NB4 (cell line): ENCODE data around the gene SSBP3.

Experiments
- DNase-seq: peaks from one replicate; pipeline ENCODE4 v3.0.0; 2010; ENCODE audit warnings: low read depth
- H3K4me3 ChIP-seq: one replicate; pipeline ENCODE4 v1.5.1; 2011; ENCODE audit warnings: mild to moderate bottlenecking, low read depth, low read length, moderate library complexity
- MYC ChIP-seq: IDR thresholded peaks from 2 replicates; pipeline ENCODE4 v1.6.1; 2011; ENCODE audit warnings: low read depth, low read length
- POLR2A ChIP-seq: IDR thresholded peaks from 2 replicates; pipeline ENCODE4 v1.6.1; 2011; ENCODE audit warnings: mild to moderate bottlenecking; ENCODE audit not compliant: insufficient read length; ENCODE audit errors: extremely low read depth
- TF ChIP-seq, protein P1 (sequence below): IDR thresholded peaks from 2 replicates; pipeline ENCODE4 v1.6.1; 2011; ENCODE audit warnings: low read depth, low read length
- TF ChIP-seq, protein P2 (sequence below): IDR thresholded peaks from one replicate; pipeline ENCODE4 v1.5.1; 2012; ENCODE audit warnings: low read depth, low read length

SSBP3 gene

DNA sequence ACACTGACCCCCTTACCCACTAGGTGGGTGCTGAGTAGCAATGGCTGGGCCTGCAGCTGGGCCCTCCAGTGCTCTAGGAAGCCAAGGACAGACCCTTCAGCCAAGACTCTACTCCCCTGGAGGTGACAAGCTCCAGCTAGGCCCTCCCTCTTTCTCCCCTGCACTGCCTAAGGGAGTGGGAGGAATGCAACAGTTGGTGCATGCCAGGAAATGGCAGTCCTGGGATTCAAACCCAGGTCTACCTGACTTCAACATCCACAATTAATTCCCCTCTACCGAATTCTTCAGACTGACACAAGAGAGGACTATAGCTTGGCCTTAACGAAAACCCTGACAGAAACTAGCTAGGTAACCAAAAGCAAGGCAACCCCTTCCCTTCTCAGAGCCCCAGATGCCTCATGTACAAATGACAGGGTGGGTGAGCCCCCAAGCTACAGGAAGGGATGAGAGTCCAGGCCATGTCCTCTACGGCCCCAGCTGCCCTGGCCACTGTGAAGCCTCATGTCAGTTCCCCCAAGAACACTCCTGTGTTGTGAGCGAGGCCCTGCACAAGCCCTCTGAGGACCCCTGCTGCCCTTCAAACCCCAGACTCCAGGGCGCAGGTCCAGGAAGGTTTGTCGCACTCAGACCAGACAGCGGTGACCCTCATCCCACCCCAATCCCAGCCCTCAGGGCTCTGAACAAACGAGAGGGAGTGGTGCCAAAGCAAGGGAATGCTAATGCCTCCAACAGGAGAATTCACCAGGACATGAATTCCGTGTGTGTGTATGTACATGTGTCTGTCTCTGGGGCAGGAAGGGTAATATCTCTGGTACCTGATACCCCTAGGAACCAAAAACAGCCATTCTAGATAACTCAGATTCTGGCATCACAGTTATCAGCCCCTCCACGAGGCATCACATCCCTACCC is 113.9 kb downstream of the SSBP3 start:
- no peak for DNase-seq
- no peak overlapping the region for H3K4me3 ChIP-seq
- TF ChIP-seq MYC (no peak), POLR2A (no peak)
- TF ChIP-seq, protein P1, sequence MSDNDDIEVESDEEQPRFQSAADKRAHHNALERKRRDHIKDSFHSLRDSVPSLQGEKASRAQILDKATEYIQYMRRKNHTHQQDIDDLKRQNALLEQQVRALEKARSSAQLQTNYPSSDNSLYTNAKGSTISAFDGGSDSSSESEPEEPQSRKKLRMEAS, result no peak
- TF ChIP-seq, protein P2, sequence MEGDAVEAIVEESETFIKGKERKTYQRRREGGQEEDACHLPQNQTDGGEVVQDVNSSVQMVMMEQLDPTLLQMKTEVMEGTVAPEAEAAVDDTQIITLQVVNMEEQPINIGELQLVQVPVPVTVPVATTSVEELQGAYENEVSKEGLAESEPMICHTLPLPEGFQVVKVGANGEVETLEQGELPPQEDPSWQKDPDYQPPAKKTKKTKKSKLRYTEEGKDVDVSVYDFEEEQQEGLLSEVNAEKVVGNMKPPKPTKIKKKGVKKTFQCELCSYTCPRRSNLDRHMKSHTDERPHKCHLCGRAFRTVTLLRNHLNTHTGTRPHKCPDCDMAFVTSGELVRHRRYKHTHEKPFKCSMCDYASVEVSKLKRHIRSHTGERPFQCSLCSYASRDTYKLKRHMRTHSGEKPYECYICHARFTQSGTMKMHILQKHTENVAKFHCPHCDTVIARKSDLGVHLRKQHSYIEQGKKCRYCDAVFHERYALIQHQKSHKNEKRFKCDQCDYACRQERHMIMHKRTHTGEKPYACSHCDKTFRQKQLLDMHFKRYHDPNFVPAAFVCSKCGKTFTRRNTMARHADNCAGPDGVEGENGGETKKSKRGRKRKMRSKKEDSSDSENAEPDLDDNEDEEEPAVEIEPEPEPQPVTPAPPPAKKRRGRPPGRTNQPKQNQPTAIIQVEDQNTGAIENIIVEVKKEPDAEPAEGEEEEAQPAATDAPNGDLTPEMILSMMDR, result no peak

DNA sequence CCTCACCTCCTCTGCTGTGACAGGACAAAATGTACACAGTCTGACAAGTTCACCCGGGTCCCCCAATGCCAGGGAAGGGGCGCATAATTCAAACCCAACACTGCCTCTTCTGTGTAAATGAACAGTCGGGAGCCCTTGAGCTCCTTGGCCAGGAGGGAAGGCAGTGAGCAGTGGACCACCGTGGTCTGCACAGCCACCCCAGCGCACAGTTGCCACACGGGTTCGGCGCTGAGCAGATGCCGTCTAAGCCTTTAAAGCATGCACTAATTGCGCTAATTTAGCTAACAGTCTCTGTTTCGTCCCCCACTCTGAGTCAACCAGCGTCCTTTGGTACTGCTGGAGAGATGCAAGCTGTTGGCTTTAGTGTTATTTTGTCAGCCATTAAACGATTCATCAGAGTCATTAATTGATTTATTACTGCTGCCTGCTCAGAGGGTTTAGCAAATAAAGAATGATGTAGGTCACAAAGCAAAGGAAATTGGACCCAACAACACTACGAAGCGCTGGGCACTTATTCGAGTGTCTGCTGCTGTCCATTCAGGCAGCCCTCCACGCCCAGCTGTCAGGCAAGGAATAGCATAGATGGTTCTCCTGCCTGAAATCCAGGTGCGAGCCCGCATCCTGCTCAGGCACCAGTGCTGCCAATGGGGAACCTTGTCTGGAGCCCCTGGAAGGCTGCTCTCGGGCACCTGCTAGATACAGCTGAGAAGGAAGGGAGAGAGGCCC is 114.8 kb downstream of the SSBP3 start:
- TF ChIP-seq, protein P2, result no peak
- TF ChIP-seq MYC, result no peak
- no peak for DNase-seq
- H3K4me3 ChIP-seq, result no peak overlapping the region

DNA sequence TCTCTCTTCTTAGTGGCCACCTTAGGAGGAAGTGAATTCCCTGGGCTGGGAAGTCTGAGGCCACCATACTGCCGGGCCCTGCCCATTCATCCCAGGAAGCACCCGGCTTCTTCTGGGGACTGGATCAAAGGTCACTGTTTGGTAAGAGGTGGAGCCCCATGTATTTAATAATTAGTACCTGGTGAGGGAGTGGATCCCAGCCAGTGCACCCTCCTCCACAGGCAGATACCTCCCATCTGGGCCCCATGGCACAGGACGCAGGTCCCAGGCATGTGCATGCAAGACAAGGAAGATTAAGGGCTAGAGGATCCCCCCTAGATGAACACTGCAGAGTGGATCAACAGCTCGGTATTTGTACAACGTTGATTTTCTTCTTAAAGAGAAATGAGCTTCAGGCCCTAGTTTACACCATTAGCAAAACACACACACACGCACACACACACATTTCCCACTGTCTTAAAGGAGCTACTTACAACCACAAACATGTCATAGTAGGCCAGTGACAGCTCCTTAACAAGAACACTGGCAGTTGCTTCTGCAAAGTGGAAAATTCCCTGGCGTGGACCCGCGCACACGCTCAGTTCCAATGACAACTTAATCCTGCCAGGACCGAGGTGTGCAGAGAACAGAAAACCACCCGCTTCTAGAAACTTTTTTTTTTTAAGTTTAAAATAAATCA is 115.5 kb downstream of the SSBP3 start:
- H3K4me3 ChIP-seq, result no peak overlapping the region
- no peak for DNase-seq
- TF ChIP-seq, protein P1, result no peak
- TF ChIP-seq POLR2A, result no peak
- TF ChIP-seq MYC, result no peak
- TF ChIP-seq, protein P2, result no peak

DNA sequence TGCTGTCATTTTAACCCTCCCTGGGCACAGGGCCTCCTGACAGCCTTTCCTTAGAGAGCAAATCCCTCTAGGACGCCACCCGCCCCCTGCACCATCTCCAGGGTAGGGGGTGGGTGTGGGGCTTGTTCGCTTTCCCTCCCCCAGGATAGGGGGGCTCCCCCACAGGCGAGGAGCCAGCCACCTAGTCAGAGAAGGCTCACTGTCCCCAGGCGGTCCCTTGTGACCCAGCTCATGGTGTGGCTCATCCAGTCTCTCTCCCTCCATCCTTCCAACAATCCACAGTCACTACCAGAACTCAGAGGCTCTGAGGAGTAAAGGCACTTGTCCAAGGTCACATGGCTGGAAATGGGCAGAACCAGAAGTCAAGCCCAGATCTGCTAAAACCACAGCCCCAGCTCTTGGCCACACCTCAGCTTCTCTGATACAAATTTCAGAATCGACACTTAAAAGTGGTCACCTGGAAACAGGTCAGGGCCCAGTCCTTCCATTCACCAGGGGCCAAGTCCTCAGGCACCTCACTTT is 116.4 kb downstream of the SSBP3 start:
- TF ChIP-seq, protein P1, result no peak
- TF ChIP-seq, protein P2, result no peak
- TF ChIP-seq MYC (no peak), POLR2A (no peak)
- DNase-seq, result no peak
- H3K4me3 ChIP-seq, result no peak overlapping the region

DNA sequence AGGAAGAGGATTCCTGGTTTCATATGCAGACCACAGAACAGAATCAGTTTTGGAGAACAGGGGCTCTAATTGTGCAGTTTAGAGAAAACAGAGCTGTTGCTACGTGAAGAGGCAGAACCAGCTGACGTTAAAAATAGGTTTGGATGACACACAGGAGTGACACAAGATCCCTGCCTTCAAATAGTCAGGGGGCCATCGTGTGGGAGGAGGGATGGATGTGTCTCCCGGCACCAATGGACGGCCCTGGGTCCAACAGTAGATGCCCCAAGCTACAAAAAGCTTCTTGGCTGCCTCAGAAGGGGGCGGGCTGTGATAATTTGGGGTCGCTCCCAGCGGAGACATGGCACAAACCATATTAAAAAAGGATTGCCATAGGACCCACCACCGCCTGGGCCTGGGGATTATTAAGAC is 118.4 kb downstream of the SSBP3 start:
- H3K4me3 ChIP-seq, result no peak overlapping the region
- no peak for DNase-seq
- TF ChIP-seq, protein P2, result no peak
- TF ChIP-seq, protein P1, result no peak
- TF ChIP-seq MYC, result no peak
